Activated effector memory CD4-positive, alpha-beta T cell treated with anti-CD3 and anti-CD28 coated beads, Interleukin-2, amount 50 U/mL, for 16 hours (primary cell): ENCODE results near the gene DOCK1.

ENCODE experiments used
- DNase-seq: peaks from one replicate; pipeline ENCODE4 v3.0.0-alpha.2; 2020

Gene DOCK1

DNA sequence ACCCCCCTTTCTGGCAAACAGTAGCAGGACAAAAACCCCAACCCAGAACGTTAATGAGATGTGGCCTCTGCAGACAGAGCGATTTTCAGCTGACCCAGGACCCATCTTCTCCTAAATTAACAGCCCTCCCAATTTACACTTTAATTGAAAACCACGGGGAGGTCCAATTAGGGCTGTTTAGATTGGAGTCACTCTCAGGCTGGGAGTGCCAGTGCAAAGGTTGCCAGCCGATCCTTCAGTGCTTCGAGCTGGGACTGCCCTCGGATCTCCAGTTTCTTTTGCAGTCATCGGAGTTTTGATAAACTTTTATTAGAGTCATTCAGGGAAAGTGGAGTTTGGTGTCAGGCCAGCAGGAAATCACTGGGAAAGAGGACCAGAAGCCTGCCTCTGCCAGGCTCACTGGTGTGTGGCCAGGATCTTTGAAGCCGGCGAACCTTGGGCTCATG is 108.0 kb downstream of the DOCK1 start:
- DNase-seq = no peak

DNA sequence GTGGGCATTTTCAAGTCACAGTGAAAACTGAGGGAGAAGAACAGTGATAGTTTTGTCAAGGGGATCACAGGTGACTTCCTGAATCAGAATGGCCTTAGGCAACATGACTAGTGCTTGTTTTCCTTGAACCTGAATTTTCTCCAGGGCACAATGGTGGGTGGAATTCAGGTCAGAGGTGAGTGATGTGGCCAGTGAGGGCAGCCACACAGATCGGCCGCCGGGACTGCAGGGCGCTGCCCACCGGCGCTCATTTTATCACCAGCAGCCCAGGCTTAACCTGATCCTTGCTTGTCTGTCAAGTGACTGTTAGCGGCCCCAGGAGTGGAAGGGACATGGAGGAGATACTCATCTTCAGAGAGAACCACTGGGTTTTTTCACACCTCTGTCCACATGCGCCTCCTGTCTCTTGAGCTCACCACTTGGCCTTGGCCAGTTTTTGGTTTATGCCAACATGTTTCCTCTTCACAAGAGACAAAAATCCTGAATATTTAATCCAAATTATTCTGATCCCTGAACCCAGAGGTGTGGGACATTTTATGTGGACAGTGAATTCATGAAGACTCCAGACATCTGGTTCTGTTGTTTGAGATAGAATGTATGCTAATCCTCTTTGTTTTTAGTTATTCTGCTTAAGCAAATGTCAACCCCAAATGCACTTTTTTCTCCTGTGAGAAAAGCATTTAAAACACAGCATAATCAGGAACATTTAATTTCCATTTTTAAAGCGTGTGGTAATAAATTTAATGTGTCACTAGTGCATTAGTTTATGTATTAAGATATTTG is 108.7 kb downstream of the DOCK1 start:
- DNase-seq = no peak

DNA sequence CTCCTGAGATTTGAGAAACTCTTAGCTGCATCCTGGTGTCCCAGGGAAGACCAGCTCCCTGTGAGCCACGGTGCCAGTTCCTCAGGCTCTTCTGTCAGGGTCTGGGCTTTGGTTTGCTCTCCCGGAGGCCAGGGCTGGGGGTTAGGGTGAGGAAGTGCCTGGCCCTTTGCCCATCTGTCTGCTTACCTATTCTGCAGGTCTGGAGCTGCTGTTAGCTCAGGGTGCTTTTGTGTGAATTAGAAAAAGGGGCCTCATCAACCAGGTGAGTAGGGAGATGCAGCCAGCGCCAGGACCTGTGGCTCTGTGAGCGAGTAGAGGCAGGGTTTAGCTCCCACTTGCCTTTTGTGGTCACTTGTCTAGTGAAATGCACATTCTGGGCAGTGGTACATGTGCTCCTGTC is 109.4 kb downstream of the DOCK1 start:
- no peak for DNase-seq

GRCh38 chr10:127015373-127015772 is 110.1 kb downstream of the DOCK1 start:
- DNase-seq = no peak

GRCh38 chr10:127016331-127016730 is 111.1 kb downstream of the DOCK1 start:
- DNase-seq = no peak

DNA sequence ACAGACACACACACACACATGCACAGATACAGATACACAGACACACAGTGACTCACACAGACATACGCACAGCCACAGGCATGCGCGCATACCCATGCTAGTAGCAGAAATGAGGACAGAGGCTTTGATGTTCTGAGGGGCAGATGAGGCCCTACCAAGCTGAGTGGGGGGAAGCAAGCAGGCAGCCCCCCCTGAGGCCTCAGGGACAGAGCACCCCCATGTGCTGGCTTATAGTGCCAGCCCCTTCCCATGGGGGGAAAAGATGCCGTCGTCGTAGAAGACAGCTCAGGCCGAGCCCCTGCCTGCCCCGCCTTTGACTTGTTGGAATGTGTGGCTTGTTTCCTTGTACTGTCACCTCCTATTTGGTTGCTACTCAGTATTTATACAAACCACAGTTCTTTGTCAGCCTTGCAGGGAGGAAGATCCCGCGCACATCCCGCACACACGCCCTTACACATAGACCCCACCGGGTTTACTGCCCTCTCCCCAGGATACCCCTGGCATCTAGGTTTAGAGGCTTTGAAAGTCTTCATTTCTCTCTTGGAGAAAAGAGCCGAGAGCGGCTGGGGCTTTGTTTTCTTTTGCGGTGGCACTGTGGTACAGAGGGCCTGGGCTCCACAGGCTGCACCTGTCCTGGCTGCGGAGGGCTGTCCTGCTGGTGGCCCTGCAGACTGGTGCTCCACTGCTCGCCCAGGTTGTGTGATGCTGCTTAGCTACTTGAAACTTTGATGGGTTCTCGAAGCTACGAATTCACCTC is 112.5 kb downstream of the DOCK1 start:
- no peak for DNase-seq

DNA sequence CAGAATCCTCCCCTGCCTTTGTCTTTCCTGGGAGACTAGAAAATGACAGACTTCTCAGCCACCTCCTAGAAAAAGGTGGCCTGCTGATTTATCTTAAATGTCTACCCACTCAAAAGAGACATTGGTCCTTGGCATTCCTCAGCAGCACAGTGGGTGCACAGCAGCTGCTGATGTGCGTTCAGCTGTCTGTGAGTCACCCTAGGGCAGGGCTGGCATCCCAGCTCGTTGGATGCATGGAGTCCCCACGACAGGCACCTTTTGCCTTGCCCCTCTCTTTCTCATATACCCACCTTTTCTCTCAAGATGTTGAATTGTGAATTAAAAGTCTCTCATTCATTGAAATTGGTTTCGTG is 113.0 kb downstream of the DOCK1 start:
- no peak for DNase-seq

DNA sequence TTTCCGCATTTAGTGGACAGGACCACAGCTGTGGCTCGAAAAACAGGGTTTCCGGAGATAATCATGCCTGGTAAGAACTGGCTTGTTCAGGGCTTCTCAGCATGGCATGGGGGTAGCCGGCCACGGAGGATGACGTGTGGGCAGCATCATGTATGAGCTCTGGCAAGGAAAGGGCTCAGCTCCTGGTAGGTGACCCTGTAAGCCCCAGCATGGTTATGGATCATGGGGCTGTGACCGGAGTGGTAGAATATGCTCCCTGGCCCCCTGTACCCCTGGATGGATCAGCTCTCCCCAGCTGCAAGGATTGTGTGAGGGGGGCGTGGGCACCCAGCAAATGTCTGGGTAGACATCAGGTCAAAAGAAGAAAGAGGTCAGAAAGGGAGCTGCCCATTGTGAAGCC is 113.5 kb downstream of the DOCK1 start:
- DNase-seq = no peak

DNA sequence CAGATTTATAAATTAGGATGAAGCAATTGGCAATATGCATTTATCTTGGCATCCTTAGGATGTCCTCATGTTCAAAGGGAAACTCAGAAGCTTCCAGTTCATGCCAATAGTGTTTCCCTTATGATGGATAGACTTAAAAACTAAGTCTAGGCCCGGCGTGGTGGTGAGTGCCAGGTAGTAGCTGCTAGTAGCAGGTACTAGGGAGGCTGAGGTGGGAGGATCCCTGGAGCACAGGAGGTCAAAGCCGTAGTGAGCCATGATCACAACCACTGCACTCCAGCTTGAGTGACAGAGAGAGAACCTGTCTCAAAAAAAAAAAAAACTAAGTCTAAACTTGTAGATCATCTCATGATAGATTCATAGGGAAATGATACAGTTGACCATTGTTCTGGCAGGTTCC is 115.0 kb downstream of the DOCK1 start:
- no peak for DNase-seq

DNA sequence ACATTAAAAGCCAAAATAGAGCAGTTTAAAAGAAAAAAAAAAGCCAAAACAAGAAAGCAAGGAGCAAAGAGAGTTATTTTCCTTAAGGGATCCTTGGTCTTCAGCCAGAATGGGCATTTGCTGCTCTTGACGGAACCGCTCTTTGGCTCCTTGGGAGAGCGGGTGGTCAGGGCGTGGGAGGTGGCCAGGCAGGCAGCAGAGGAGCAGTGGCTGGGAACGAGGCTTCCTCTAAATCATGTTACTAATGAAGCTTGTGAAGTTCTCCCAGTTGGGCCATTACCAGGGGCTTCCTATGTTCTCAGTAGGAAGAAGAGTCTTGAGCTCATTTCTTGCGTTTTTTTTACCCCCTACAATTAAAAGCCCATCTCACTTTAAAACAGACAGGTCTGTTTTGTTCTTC is 116.6 kb downstream of the DOCK1 start:
- no peak for DNase-seq

- no peak for DNase-seq
Measured at GRCh38 chr10:127024685-127025435, 119.6 kb downstream of the DOCK1 start.

DNA sequence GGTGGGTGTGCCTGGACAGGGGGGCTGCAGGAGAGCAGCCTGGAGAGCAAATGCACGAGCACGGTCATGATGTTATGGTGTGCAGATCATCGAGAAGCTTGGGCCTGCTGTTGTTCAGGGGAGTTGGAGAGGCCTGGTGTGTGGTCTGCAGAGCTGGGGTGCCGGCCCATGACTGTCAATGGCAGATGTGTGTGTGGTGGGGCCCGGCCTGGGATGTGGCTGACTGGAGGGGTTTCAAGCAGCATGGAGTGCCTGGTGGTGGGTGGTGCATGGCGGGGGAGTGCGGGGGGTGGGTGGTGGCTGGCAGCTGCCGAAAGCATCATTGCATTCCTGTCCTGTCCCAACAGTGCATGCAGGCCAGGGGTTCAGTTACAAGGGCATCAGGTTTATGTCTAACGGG is 122.6 kb downstream of the DOCK1 start:
- DNase-seq = no peak

DNA sequence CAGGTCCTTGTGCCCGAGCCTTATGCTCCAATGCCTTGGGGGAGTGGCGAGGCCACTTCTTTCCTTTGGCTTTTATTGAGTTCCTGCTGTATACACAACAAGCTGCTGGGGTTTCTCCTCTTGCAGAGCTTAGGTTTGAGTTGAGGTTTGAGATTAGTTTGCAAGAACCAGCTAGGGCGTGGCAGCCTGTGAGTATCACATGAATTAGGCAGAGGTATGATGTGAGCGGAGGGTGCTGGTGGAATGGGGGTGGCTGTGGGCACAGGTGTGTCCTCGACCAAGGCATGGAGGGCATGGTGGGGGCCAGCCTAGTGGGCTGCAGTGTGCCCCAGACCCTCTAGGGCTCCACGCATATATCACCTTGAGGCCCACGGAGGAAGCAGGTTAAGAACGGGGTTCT is 123.3 kb downstream of the DOCK1 start:
- DNase-seq = no peak

- DNase-seq = no peak
Measured at GRCh38 chr10:127029061-127029460, 123.8 kb downstream of the DOCK1 start.

GRCh38 chr10:127033216-127034033 is 128.2 kb downstream of the DOCK1 start:
- DNase-seq = no peak

GRCh38 chr10:127034034-127034633 is 128.9 kb downstream of the DOCK1 start:
- DNase-seq = no peak

GRCh38 chr10:127034790-127035189 is 129.6 kb downstream of the DOCK1 start:
- DNase-seq = no peak

GRCh38 chr10:127035827-127036226 is 130.6 kb downstream of the DOCK1 start:
- DNase-seq = no peak

- DNase-seq = no peak
Measured at GRCh38 chr10:127036987-127037386, 131.8 kb downstream of the DOCK1 start.

- no peak for DNase-seq
Measured at GRCh38 chr10:127039435-127039834, 134.2 kb downstream of the DOCK1 start.

DNA sequence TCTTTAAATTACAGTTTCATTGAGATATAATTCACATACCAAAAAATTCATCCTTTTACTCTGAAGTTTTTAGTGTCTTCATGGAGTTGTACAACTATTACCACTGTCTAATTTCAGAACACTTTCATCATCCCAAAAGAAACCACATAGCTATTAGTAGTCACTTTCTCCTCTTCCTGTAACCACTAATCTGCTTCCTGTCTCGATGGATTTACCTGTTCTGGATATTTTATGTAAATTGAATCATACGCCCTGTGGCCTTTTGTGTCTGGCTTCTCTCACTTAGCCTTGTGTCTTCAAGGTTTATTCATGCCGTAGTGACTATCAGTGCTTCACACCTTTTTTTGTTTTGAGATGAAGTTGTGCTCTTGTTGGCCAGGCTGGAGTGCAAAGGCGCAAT is 135.5 kb downstream of the DOCK1 start:
- DNase-seq = no peak

DNA sequence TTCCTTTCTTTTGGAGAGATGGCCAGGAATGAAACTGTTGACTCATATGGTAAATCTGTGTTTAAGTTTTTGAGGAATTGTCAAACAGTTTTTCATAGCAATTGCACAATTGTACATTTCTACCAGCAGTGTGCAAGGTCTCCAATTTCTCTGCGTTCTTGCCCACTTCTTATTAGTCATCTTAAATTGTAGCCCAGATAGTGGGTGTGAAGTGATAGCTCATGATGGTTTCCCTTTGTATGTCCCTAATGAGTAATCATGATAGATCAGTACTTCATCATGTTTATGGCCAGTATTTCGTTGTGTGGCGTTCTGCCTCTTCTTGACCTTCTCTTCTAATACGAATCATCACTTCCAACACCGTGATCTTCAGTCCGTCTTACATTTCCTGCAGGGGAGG is 136.3 kb downstream of the DOCK1 start:
- DNase-seq = no peak
